NB4 (cell line): ENCODE results near the gene IL21.

ENCODE experiments used
- DNase-seq: peaks from one replicate; pipeline ENCODE4 v3.0.0; 2010; ENCODE audit warnings: low read depth
- H3K4me3 ChIP-seq: one replicate; pipeline ENCODE4 v1.5.1; 2011; ENCODE audit warnings: mild to moderate bottlenecking, low read depth, low read length, moderate library complexity
- CTCF ChIP-seq: IDR thresholded peaks from one replicate; pipeline ENCODE4 v1.5.1; 2012; ENCODE audit warnings: low read depth, low read length
- MAX ChIP-seq: IDR thresholded peaks from 2 replicates; pipeline ENCODE4 v1.6.1; 2011; ENCODE audit warnings: low read depth, low read length
- MYC ChIP-seq: IDR thresholded peaks from 2 replicates; pipeline ENCODE4 v1.6.1; 2011; ENCODE audit warnings: low read depth, low read length
- POLR2A ChIP-seq: IDR thresholded peaks from 2 replicates; pipeline ENCODE4 v1.6.1; 2011; ENCODE audit warnings: mild to moderate bottlenecking; ENCODE audit not compliant: insufficient read length; ENCODE audit errors: extremely low read depth

The IL21 gene

GRCh38 chr4:122643257-122643656 lies 22.4 kb upstream of the IL21 start:
- H3K4me3 ChIP-seq: no peak overlapping the region
- TF ChIP-seq POLR2A: no peak
- no peak for TF ChIP-seq CTCF
- no peak for TF ChIP-seq MYC
- TF ChIP-seq MAX: no peak
- DNase-seq: no peak

- H3K4me3 ChIP-seq: no peak overlapping the region
- TF ChIP-seq POLR2A: no peak
- no peak for TF ChIP-seq MAX
- DNase-seq: no peak
These were observed 18.3 kb upstream of the IL21 start for GRCh38 chr4:122639181-122639580.

- peak; percentile 45 for DNase-seq
- TF ChIP-seq CTCF: no peak
- TF ChIP-seq MYC: no peak
- TF ChIP-seq MAX: no peak
- TF ChIP-seq POLR2A: no peak
- H3K4me3 ChIP-seq: no peak overlapping the region
These were observed 15.8 kb upstream of the IL21 start for GRCh38 chr4:122636697-122637096.

- DNase-seq: no peak
- TF ChIP-seq MYC (no peak), CTCF (no peak), POLR2A (no peak), MAX (no peak)
These were observed 14.3 kb upstream of the IL21 start for GRCh38 chr4:122635205-122635604.

GRCh38 chr4:122633211-122633610 lies 12.3 kb upstream of the IL21 start:
- no peak for DNase-seq
- no peak overlapping the region for H3K4me3 ChIP-seq
- TF ChIP-seq CTCF (no peak), POLR2A (no peak), MYC (no peak), MAX (no peak)

More at GRCh38 chr4:122635205-122635604, 14.3 kb upstream of the IL21 start:
- no peak overlapping the region for H3K4me3 ChIP-seq

GRCh38 chr4:122632396-122633143 lies 11.7 kb upstream of the IL21 start:
- no peak for DNase-seq

More at GRCh38 chr4:122632396-122633143, 11.7 kb upstream of the IL21 start:
- no peak overlapping the region for H3K4me3 ChIP-seq
- TF ChIP-seq CTCF (no peak), POLR2A (no peak), MAX (no peak), MYC (no peak)
